Measurements from ENCODE around the gene CAPSL. TPM values are rescaled to one million over a fixed set of nuclear protein-coding genes. Genes with fewer than 3 reads are reported as not detected.
"Not testable (repeated sequence)": the region's sequence is repeated elsewhere in the genome, so short reads cannot be mapped to it uniquely, and the experiment has no call there.

Gene CAPSL
- not detected for total RNA-seq

GRCh38 chr5:35938568-35939227 is at the start of gene CAPSL:
CAPSL (minus strand) TSS chr5:35938622; CDS start chr5:35921120, 17,502 bp downstream.
- ATAC-seq (no peak), DNase-seq (ENCODE audit: low spot score) (no peak)
- Mint-ChIP-seq H3K4me1 (ENCODE audit: low read depth in 2 of 2) (no peaks in the 10 kb centered on the region), H3K27me3 (peaks cover 6 to 8% of the 10 kb centered on the region in 2 donors), H3K4me3 (no peak within 1 kb of the TSS), H3K27ac (no peak within 1 kb of the TSS), H3K9me3 (no peaks in the 10 kb centered on the region), H3K36me3 (no peaks in the 10 kb centered on the region)

GRCh38 chr5:35987776-35988175 is 49.4 kb upstream of the CAPSL start:
- DNase-seq (ENCODE audit: low spot score) (no peak), ATAC-seq (no peak)
- Mint-ChIP-seq H3K27me3 (peaks cover 11 to 30% of the 10 kb centered on the region in 2 donors), H3K4me1 (ENCODE audit: low read depth in 2 of 2) (no peaks in the 10 kb centered on the region), H3K27ac (no peak overlapping the region), H3K4me3 (no peak overlapping the region), H3K36me3 (no peaks in the 10 kb centered on the region), H3K9me3 (peaks cover 2% of the 10 kb centered on the region)

- Mint-ChIP-seq H3K27me3 (peaks cover 2 to 11% of the 10 kb centered on the region in 2 donors), H3K4me3 (no peak overlapping the region)
Observed at GRCh38 chr5:35979715-35980114, 41.3 kb upstream of the CAPSL start.

GRCh38 chr5:35976859-35977258 is 38.4 kb upstream of the CAPSL start:
- Mint-ChIP-seq H3K9me3 (peaks cover 12% of the 10 kb centered on the region), H3K27me3 (peaks cover 2 to 11% of the 10 kb centered on the region in 2 donors), H3K36me3 (peaks cover 13% of the 10 kb centered on the region)
- not testable (repeated sequence) for H3K27ac Mint-ChIP-seq; ATAC-seq; H3K4me3 Mint-ChIP-seq; H3K4me1 Mint-ChIP-seq (ENCODE audit: low read depth in 2 of 2); DNase-seq (ENCODE audit: low spot score)

More at GRCh38 chr5:35979715-35980114, 41.3 kb upstream of the CAPSL start:
- Mint-ChIP-seq H3K9me3 (peaks cover 19% of the 10 kb centered on the region), H3K27ac (no peak overlapping the region), H3K4me1 (ENCODE audit: low read depth in 2 of 2) (no peaks in the 10 kb centered on the region), H3K36me3 (peaks cover 13% of the 10 kb centered on the region)
- no peak for ATAC-seq
- no peak for DNase-seq (ENCODE audit: low spot score)

- H3K27me3 Mint-ChIP-seq: peaks cover under 1 to 16% of the 10 kb centered on the region in 2 donors
- ATAC-seq (no peak), DNase-seq (ENCODE audit: low spot score) (no peak)
- peaks cover 4% of the 10 kb centered on the region for H3K36me3 Mint-ChIP-seq
- no peaks in the 10 kb centered on the region for H3K4me1 Mint-ChIP-seq (ENCODE audit: low read depth in 2 of 2)
- H3K4me3 Mint-ChIP-seq: no peak overlapping the region
- no peak overlapping the region for H3K27ac Mint-ChIP-seq
- peaks cover 7% of the 10 kb centered on the region for H3K9me3 Mint-ChIP-seq
Observed at GRCh38 chr5:35974570-35974969, 36.1 kb upstream of the CAPSL start.

- Mint-ChIP-seq H3K4me3 (no peak overlapping the region), H3K36me3 (peaks cover 4% of the 10 kb centered on the region), H3K4me1 (ENCODE audit: low read depth in 2 of 2) (no peaks in the 10 kb centered on the region), H3K27me3 (peaks cover 5 to 33% of the 10 kb centered on the region in 2 donors), H3K9me3 (peaks cover 10% of the 10 kb centered on the region), H3K27ac (no peak overlapping the region)
- ATAC-seq (no peak), DNase-seq (ENCODE audit: low spot score) (no peak)
Observed at GRCh38 chr5:35971878-35972210, 33.4 kb upstream of the CAPSL start.

- no peaks in the 10 kb centered on the region for H3K36me3 Mint-ChIP-seq
- H3K9me3 Mint-ChIP-seq: peaks cover 6% of the 10 kb centered on the region
- no peak for DNase-seq (ENCODE audit: low spot score)
- H3K27me3 Mint-ChIP-seq: peaks cover 5 to 31% of the 10 kb centered on the region in 2 donors
- no peak overlapping the region for H3K4me3 Mint-ChIP-seq
- H3K27ac Mint-ChIP-seq: no peak overlapping the region
- no peak for ATAC-seq
- H3K4me1 Mint-ChIP-seq (ENCODE audit: low read depth in 2 of 2): no peaks in the 10 kb centered on the region
Observed at GRCh38 chr5:35971186-35971877, 32.9 kb upstream of the CAPSL start.

- Mint-ChIP-seq H3K36me3 (no peaks in the 10 kb centered on the region), H3K4me1 (ENCODE audit: low read depth in 2 of 2) (peaks cover 0 to 2% of the 10 kb centered on the region in 2 donors), H3K27ac (no peak overlapping the region), H3K4me3 (no peak overlapping the region), H3K9me3 (peaks cover 3% of the 10 kb centered on the region), H3K27me3 (peaks cover 7 to 35% of the 10 kb centered on the region in 2 donors)
- no peak for ATAC-seq
- DNase-seq (ENCODE audit: low spot score): no peak
Observed at GRCh38 chr5:35963381-35963843, 25.0 kb upstream of the CAPSL start.

- Mint-ChIP-seq H3K36me3 (no peaks in the 10 kb centered on the region), H3K9me3 (peaks cover 3% of the 10 kb centered on the region), H3K27ac (no peak overlapping the region), H3K27me3 (peaks cover 13 to 19% of the 10 kb centered on the region in 2 donors), H3K4me1 (ENCODE audit: low read depth in 2 of 2) (peaks cover 0 to 2% of the 10 kb centered on the region in 2 donors), H3K4me3 (no peak overlapping the region)
- DNase-seq (ENCODE audit: low spot score) (no peak), ATAC-seq (no peak)
Observed at GRCh38 chr5:35960328-35960727, 21.9 kb upstream of the CAPSL start.

- H3K36me3 Mint-ChIP-seq: no peaks in the 10 kb centered on the region
- H3K27ac Mint-ChIP-seq: no peak overlapping the region
- H3K4me3 Mint-ChIP-seq: no peak overlapping the region
- H3K9me3 Mint-ChIP-seq: peaks cover 3% of the 10 kb centered on the region
- ATAC-seq (no peak), DNase-seq (ENCODE audit: low spot score) (no peak)
- H3K27me3 Mint-ChIP-seq: peaks cover 30 to 46% of the 10 kb centered on the region in 2 donors
- peaks cover 0 to 2% of the 10 kb centered on the region in 2 donors for H3K4me1 Mint-ChIP-seq (ENCODE audit: low read depth in 2 of 2)
Observed at GRCh38 chr5:35956429-35956828, 18.0 kb upstream of the CAPSL start.

GRCh38 chr5:35954175-35954574 is 15.8 kb upstream of the CAPSL start:
- Mint-ChIP-seq H3K36me3 (no peaks in the 10 kb centered on the region), H3K4me1 (ENCODE audit: low read depth in 2 of 2) (peaks cover 0 to 2% of the 10 kb centered on the region in 2 donors), H3K4me3 (no peak overlapping the region), H3K9me3 (peaks cover 3% of the 10 kb centered on the region), H3K27me3 (peaks cover 30 to 47% of the 10 kb centered on the region in 2 donors), H3K27ac (no peak overlapping the region)
- peak in 1 of 2 donors; percentile 41 for ATAC-seq
- DNase-seq (ENCODE audit: low spot score): no peak

GRCh38 chr5:35947085-35947484 is 8.7 kb upstream of the CAPSL start:
- no peak for ATAC-seq
- peaks cover 13 to 22% of the 10 kb centered on the region in 2 donors for H3K27me3 Mint-ChIP-seq
- DNase-seq (ENCODE audit: low spot score): no peak

GRCh38 chr5:35939639-35940038 is 1.2 kb upstream of the CAPSL start:
- DNase-seq (ENCODE audit: low spot score): no peak
- no peak overlapping the region for H3K4me3 Mint-ChIP-seq
- ATAC-seq: no peak
- peaks cover 6 to 8% of the 10 kb centered on the region in 2 donors for H3K27me3 Mint-ChIP-seq
- no peaks in the 10 kb centered on the region for H3K9me3 Mint-ChIP-seq
- no peaks in the 10 kb centered on the region for H3K4me1 Mint-ChIP-seq (ENCODE audit: low read depth in 2 of 2)
- no peak overlapping the region for H3K27ac Mint-ChIP-seq
- no peaks in the 10 kb centered on the region for H3K36me3 Mint-ChIP-seq

More at GRCh38 chr5:35947085-35947484, 8.7 kb upstream of the CAPSL start:
- H3K27ac Mint-ChIP-seq: no peak overlapping the region
- no peaks in the 10 kb centered on the region for H3K9me3 Mint-ChIP-seq
- H3K4me1 Mint-ChIP-seq (ENCODE audit: low read depth in 2 of 2): no peaks in the 10 kb centered on the region
- no peaks in the 10 kb centered on the region for H3K36me3 Mint-ChIP-seq
- H3K4me3 Mint-ChIP-seq: no peak overlapping the region

- no peaks in the 10 kb centered on the region for H3K36me3 Mint-ChIP-seq
- peaks cover 16 to 18% of the 10 kb centered on the region in 2 donors for H3K4me1 Mint-ChIP-seq (ENCODE audit: low read depth in 2 of 2)
- H3K4me3 Mint-ChIP-seq: no peak overlapping the region
- peak; percentile 46 to 64 for ATAC-seq
- no peaks in the 10 kb centered on the region for H3K9me3 Mint-ChIP-seq
- H3K27ac Mint-ChIP-seq: no peak overlapping the region
- H3K27me3 Mint-ChIP-seq: peaks cover 29 to 32% of the 10 kb centered on the region in 2 donors
- DNase-seq (ENCODE audit: low spot score): no peak
Observed at GRCh38 chr5:35926389-35927051, 11.9 kb downstream of the CAPSL start.

Data from natural killer cell treated with Interleukin-12 subunit alpha and Interleukin-12 subunit beta and Interleukin-15 and Interleukin-18, amount 100 ng/mL, for 72 hours (primary cell).